ENCODE results near the gene COL19A1. TPM values are rescaled to one million over a fixed set of nuclear protein-coding genes. Genes with fewer than 3 reads are reported as not detected.

Gene COL19A1
- total RNA-seq, 2 donors from 2014 or later = 0.07 TPM; not detected in 1

DNA sequence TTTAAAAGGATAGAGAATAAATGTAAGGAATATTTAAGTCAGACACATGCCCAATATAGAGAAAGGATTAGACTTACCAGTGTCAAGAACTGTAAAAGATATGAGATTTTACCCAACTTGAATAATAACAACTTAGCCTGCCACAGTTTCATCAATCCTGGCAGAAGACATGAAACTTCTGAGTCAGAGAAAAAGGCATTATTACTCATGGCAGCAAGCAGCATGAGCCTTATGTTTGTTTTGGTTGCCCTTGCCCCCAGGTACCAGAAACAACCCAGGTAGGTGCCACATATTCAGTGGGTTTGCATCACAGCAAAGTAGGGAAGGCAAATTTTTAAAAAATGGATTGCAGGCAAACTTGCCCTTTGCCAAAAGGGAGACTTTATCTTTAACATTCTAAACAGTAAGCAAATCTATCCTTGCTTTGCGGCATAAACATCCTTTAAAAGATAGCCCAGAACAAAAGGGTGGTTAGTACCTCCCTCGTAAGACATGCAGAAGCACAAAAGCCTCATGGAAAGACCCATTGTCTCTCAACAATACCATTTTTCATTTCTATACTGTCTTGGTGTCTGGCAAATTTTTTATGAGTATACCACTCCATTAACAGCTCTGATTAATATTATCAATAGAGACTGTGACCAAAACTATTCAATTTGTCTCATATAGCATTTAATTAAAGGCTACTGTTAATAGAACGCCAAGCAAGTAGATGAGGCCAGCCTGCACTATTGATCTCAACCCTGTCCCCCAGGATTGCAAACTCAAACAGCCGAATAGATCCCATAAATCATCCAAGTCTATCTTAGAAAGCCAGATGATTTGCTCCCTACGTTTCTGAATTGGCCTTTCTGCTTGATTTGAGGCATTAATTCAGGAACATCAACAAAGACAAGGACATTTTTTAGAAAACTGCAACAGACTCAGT, 185.1 kb downstream of the COL19A1 start:
- no peaks in the 10 kb centered on the region for H3K27me3 ChIP-seq (replicated peaks; ENCODE audit: insufficient read depth)
- ATAC-seq (ENCODE audit: insufficient number of reproducible peaks, low FRiP score, low read depth) (no peak), DNase-seq (ENCODE audit: low spot score) (no peak)
- H3K4me3 ChIP-seq = no peak overlapping the region
- no peaks in the 10 kb centered on the region for H3K36me3 ChIP-seq
- H3K4me1 ChIP-seq (ENCODE audit: control insufficient read depth in 1 of 2, low read depth in 2 of 2) = no peaks in the 10 kb centered on the region
- H3K27ac ChIP-seq = no peak overlapping the region
- H3K9me3 ChIP-seq = no peaks in the 10 kb centered on the region
- TF ChIP-seq, protein P1, sequence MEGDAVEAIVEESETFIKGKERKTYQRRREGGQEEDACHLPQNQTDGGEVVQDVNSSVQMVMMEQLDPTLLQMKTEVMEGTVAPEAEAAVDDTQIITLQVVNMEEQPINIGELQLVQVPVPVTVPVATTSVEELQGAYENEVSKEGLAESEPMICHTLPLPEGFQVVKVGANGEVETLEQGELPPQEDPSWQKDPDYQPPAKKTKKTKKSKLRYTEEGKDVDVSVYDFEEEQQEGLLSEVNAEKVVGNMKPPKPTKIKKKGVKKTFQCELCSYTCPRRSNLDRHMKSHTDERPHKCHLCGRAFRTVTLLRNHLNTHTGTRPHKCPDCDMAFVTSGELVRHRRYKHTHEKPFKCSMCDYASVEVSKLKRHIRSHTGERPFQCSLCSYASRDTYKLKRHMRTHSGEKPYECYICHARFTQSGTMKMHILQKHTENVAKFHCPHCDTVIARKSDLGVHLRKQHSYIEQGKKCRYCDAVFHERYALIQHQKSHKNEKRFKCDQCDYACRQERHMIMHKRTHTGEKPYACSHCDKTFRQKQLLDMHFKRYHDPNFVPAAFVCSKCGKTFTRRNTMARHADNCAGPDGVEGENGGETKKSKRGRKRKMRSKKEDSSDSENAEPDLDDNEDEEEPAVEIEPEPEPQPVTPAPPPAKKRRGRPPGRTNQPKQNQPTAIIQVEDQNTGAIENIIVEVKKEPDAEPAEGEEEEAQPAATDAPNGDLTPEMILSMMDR (IDR thresholded peaks at IDR 0.05) = no peak

DNA sequence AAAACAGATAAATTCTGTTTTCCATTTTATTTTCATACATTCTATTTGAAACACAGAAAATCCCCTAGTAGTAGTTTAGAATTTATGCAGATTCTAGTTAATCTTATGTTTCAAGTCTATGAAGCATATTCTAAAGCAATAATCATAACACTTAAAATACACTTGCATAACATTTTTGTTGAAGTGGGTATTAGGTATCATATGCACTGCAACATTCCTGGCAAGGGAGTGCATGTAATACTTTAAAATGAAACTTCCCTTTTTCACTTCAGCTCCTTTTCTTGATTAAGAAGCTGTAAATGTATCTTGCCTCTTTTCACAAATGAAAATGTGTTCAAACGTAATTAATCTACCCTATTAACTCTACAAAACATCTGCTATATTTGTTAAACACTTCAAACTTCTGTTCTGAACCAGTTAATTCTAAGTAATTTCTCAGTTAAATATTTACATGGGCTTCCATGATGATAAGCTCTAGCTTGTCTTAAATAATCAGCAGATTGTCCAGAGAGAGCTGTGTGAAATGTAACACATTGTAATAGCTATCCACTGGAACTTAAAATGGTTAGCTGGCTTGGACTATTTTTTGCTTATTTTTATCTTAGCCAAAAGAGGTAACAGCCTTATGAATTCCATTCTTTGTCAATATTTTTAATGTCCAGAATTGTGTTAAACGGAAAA, 192.8 kb downstream of the COL19A1 start:
- no peak for DNase-seq (ENCODE audit: low spot score)
- Histone ChIP-seq H3K36me3 (no peaks in the 10 kb centered on the region), H3K4me3 (no peak overlapping the region), H3K4me1 (ENCODE audit: control insufficient read depth in 1 of 2, low read depth in 2 of 2) (no peaks in the 10 kb centered on the region), H3K27me3 (replicated peaks; ENCODE audit: insufficient read depth) (no peaks in the 10 kb centered on the region), H3K9me3 (no peaks in the 10 kb centered on the region), H3K27ac (no peak overlapping the region)
- TF ChIP-seq, protein P1 (IDR thresholded peaks at IDR 0.05) = no peak
- no peak for ATAC-seq (ENCODE audit: insufficient number of reproducible peaks, low FRiP score, low read depth)

DNA sequence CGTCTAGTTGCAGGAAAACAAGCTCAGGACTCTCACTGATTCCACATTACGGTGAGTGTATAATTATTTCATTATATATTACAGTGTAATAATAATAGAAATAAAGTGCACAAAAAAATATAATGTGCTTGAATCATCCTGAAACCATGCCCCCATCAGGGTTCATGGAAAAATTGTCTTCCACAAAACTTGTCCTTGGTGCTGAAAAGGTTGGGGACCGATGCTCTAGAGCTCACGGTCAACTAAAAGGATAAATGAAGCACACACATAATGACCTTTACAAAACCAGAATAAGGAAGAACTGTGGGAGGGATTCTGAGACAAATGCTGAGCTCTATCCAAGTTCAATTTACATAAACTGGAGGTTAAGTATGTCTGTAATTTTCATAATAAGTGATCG, 194.3 kb downstream of the COL19A1 start:
- Histone ChIP-seq H3K4me1 (ENCODE audit: control insufficient read depth in 1 of 2, low read depth in 2 of 2) (no peaks in the 10 kb centered on the region), H3K9me3 (no peaks in the 10 kb centered on the region), H3K36me3 (no peaks in the 10 kb centered on the region), H3K4me3 (no peak overlapping the region), H3K27ac (no peak overlapping the region), H3K27me3 (replicated peaks; ENCODE audit: insufficient read depth) (no peaks in the 10 kb centered on the region)
- TF ChIP-seq, protein P1 (IDR thresholded peaks at IDR 0.05) = no peak
- DNase-seq (ENCODE audit: low spot score) (no peak), ATAC-seq (ENCODE audit: insufficient number of reproducible peaks, low FRiP score, low read depth) (no peak)

DNA sequence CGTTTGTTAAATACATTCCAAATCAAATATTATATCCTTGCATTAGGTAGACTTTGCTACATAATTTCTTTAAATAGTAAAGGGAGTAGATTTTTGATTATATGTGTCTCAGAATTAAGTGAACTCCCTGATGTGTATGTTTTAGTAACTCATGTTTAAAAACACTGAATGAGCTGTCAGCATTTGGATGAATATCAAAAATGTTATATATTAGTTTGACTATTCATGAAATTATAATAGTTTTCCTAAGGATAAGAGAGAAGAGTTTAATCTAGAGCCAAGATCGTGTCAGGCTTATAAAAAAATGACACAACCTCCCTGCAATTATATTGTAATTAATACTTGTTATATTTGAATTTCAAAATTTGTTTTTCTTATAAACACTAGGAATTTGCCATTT, 195.2 kb downstream of the COL19A1 start:
- Histone ChIP-seq H3K36me3 (no peaks in the 10 kb centered on the region), H3K9me3 (no peaks in the 10 kb centered on the region), H3K27me3 (replicated peaks; ENCODE audit: insufficient read depth) (no peaks in the 10 kb centered on the region), H3K27ac (no peak overlapping the region), H3K4me3 (no peak overlapping the region), H3K4me1 (ENCODE audit: control insufficient read depth in 1 of 2, low read depth in 2 of 2) (no peaks in the 10 kb centered on the region)
- DNase-seq (ENCODE audit: low spot score) (no peak), ATAC-seq (ENCODE audit: insufficient number of reproducible peaks, low FRiP score, low read depth) (no peak)
- TF ChIP-seq, protein P1 (IDR thresholded peaks at IDR 0.05) = no peak

DNA sequence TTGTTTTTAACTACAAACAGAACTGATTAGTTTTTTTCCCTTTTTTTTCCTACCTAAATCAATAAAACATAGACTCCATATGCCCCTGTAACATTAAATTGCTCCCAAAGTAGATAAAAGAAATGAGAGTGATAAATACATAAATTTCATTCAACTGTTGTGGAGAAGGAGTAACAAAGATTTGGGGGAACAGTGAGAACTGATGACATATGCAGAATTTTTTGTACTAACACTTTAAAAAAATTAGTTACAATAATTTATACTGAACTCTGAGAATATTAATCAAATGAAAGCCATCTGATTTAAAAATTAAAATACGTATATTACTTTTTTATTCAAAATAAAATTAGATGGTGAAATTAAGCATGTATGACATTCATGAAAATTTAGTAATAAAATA, 195.7 kb downstream of the COL19A1 start:
- H3K27me3 ChIP-seq (replicated peaks; ENCODE audit: insufficient read depth) = no peaks in the 10 kb centered on the region
- H3K4me3 ChIP-seq = no peak overlapping the region
- ATAC-seq (ENCODE audit: insufficient number of reproducible peaks, low FRiP score, low read depth) (no peak), DNase-seq (ENCODE audit: low spot score) (no peak)
- TF ChIP-seq, protein P1 (IDR thresholded peaks at IDR 0.05) = no peak
- no peak overlapping the region for H3K27ac ChIP-seq
- no peaks in the 10 kb centered on the region for H3K4me1 ChIP-seq (ENCODE audit: control insufficient read depth in 1 of 2, low read depth in 2 of 2)
- no peaks in the 10 kb centered on the region for H3K36me3 ChIP-seq
- H3K9me3 ChIP-seq = no peaks in the 10 kb centered on the region

Measured in thoracic aorta (tissue), 2 donors.